Trophoblast cell (in vitro differentiated cells and primary cell): Measurements from ENCODE around the gene NEU4.
A peak's percentile ranks its signal among the peaks of the same experiment; 100 is the strongest.
"Not testable (repeated sequence)": the region's sequence is repeated elsewhere in the genome, so short reads cannot be mapped to it uniquely, and the experiment has no call there.

ENCODE experiments used
- DNase-seq, 2 donors: peaks; one replicate each; pipeline ENCODE4 v3.0.0-alpha.2; 2016
- H2AFZ ChIP-seq: 2 replicates; pipeline ENCODE4 v1.6.1; 2013; ENCODE audit warnings: low read length, moderate library complexity, mild to moderate bottlenecking; ENCODE audit not compliant: insufficient read depth, poor library complexity
- H2AK5ac ChIP-seq: 2 replicates; pipeline ENCODE4 v1.6.1; 2013; ENCODE audit warnings: mild to moderate bottlenecking, low read length
- H2BK120ac ChIP-seq: 2 replicates; pipeline ENCODE4 v1.6.1; 2013; ENCODE audit warnings: low read length, mild to moderate bottlenecking, moderate library complexity; ENCODE audit not compliant: insufficient read depth, poor library complexity
- H2BK12ac ChIP-seq: 2 replicates; pipeline ENCODE4 v1.6.1; 2013; ENCODE audit warnings: mild to moderate bottlenecking, low read length, moderate library complexity
- H2BK5ac ChIP-seq: 2 replicates; pipeline ENCODE4 v1.6.1; 2013; ENCODE audit warnings: low read length, low read depth, moderate library complexity, mild to moderate bottlenecking; ENCODE audit not compliant: poor library complexity
- H3K14ac ChIP-seq: 2 replicates; pipeline ENCODE4 v1.6.1; 2013; ENCODE audit warnings: mild to moderate bottlenecking, low read length
- H3K18ac ChIP-seq: 2 replicates; pipeline ENCODE4 v1.6.1; 2013; ENCODE audit warnings: mild to moderate bottlenecking, low read length
- H3K23ac ChIP-seq: 2 replicates; pipeline ENCODE4 v1.6.1; 2013; ENCODE audit warnings: low read length
- H3K27ac ChIP-seq: 2 replicates; pipeline ENCODE4 v1.5.1; 2013; ENCODE audit warnings: low read depth, mild to moderate bottlenecking, inconsistent platforms, low read length, moderate library complexity
- H3K27me3 ChIP-seq: 2 replicates; pipeline ENCODE4 v1.6.1; 2013; ENCODE audit warnings: inconsistent platforms, mild to moderate bottlenecking, low read length, moderate library complexity; ENCODE audit not compliant: insufficient read depth
- H3K36me3 ChIP-seq, 2 experiments: 1 replicate in 1 of 2; 2 replicates in 1 of 2; pipeline ENCODE4 v1.6.1; 2013; ENCODE audit warnings: low read length in 2 of 2, mild to moderate bottlenecking in 2 of 2, moderate library complexity in 1 of 2; ENCODE audit not compliant: insufficient read depth in 2 of 2, control insufficient read depth in 1 of 2
- H3K4ac ChIP-seq: 2 replicates; pipeline ENCODE4 v1.6.1; 2013; ENCODE audit warnings: low read depth, mild to moderate bottlenecking, low read length, moderate library complexity
- H3K4me1 ChIP-seq, 2 experiments: 1 replicate in 1 of 2; 2 replicates in 1 of 2; pipeline ENCODE4 v1.6.1; 2013; ENCODE audit warnings: low read length in 2 of 2, mild to moderate bottlenecking in 2 of 2, moderate library complexity in 1 of 2; ENCODE audit not compliant: insufficient read depth in 2 of 2, control insufficient read depth in 1 of 2
- H3K4me2 ChIP-seq: 2 replicates; pipeline ENCODE4 v1.6.1; 2013; ENCODE audit warnings: inconsistent platforms, mild to moderate bottlenecking, low read length, moderate library complexity
- H3K4me3 ChIP-seq: 2 replicates; pipeline ENCODE4 v1.5.1; 2013; ENCODE audit warnings: mild to moderate bottlenecking, low read depth, low read length, inconsistent platforms
- H3K79me1 ChIP-seq: one replicate; pipeline ENCODE4 v1.6.1; 2013; ENCODE audit warnings: low read length
- H3K79me2 ChIP-seq: 2 replicates; pipeline ENCODE4 v1.6.1; 2013; ENCODE audit warnings: low read length, mild to moderate bottlenecking; ENCODE audit not compliant: control insufficient read depth, insufficient read depth, poor library complexity
- H3K9ac ChIP-seq: 2 replicates; pipeline ENCODE4 v1.6.1; 2013; ENCODE audit warnings: mild to moderate bottlenecking, low read length
- H3K9me3 ChIP-seq: 2 replicates; pipeline ENCODE4 v1.6.1; 2013; ENCODE audit warnings: low read depth, mild to moderate bottlenecking, control low read depth, inconsistent platforms, low read length; ENCODE audit not compliant: insufficient read depth
- H4K12ac ChIP-seq: 2 replicates; pipeline ENCODE4 v1.6.1; 2013; ENCODE audit warnings: low read depth, mild to moderate bottlenecking, low read length, moderate library complexity
- H4K8ac ChIP-seq: 2 replicates; pipeline ENCODE4 v1.6.1; 2013; ENCODE audit warnings: low read depth, mild to moderate bottlenecking, low read length, moderate library complexity
- H4K91ac ChIP-seq: one replicate; pipeline ENCODE4 v1.6.1; 2013; ENCODE audit warnings: low read depth, mild to moderate bottlenecking, low read length, moderate library complexity
- WGBS: extraction: QIAGEN DNeasy Blood & Tissue Kit; methylation state at CpG from one replicate; pipeline ENCODE4 v1.1.7; 2013; ENCODE audit warnings: missing lambda C conversion rate; ENCODE audit not compliant: insufficient read length, insufficient coverage; ENCODE audit errors: extremely low coverage; 5-methylcytosine and 5-hydroxymethylcytosine counted together

Gene NEU4

DNA sequence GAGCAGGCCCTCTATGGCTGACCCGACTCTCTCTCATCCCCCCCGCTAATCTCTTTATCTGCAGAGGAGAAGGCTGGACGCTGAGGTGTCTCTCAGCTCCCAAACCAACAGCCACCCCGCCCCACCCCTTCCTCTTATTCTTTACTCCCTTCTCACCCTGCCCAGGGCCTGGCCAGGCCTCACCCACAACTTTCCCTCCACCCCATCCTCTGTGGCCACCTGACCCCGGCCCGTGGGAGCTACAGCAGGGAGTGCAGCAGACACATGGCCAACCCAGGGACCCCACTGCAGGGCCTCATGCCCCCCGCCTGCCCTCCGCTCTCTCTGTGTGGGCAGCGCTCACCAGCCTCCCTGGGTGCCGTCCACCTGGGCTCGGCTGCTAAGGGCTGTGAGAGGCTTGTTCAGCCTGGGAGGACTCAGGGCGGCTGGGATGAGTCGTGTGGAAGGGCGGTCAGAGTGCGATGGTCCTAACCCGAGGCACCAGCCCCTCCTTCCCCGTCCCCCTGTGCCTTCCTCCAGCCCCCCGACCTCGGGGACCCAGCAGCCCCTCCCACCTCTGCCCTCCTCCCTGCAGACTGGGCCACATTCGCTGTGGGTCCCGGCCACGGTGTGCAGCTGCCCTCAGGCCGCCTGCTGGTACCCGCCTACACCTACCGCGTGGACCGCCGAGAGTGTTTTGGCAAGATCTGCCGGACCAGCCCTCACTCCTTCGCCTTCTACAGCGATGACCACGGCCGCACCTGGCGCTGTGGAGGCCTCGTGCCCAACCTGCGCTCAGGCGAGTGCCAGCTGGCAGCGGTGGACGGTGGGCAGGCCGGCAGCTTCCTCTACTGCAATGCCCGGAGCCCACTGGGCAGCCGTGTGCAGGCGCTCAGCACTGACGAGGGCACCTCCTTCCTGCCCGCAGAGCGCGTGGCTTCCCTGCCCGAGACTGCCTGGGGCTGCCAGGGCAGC, 6.8 kb downstream of the NEU4 start:
- Histone ChIP-seq H2AFZ (no peak overlapping the region), H2BK12ac (no peak overlapping the region)
- WGBS, result no CpG with 5 or more reads among the region's 48 CpGs

DNA sequence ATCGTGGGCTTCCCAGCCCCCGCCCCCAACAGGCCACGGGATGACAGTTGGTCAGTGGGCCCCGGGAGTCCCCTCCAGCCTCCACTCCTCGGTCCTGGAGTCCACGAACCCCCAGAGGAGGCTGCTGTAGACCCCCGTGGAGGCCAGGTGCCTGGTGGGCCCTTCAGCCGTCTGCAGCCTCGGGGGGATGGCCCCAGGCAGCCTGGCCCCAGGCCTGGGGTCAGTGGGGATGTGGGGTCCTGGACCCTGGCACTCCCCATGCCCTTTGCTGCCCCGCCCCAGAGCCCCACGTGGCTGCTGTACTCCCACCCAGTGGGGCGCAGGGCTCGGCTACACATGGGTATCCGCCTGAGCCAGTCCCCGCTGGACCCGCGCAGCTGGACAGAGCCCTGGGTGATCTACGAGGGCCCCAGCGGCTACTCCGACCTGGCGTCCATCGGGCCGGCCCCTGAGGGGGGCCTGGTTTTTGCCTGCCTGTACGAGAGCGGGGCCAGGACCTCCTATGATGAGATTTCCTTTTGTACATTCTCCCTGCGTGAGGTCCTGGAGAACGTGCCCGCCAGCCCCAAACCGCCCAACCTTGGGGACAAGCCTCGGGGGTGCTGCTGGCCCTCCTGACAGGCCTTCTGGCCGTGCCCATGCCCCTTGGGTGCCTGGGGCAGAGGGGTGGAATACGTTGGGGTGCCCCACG, 7.6 kb downstream of the NEU4 start:
- no CpG with 5 or more reads among the region's 33 CpGs for WGBS
- no peaks in the 10 kb centered on the region for H3K4me1 ChIP-seq
- H2BK5ac ChIP-seq, result no peak overlapping the region
- no peak overlapping the region for H3K14ac ChIP-seq
- H2AFZ ChIP-seq, result no peak overlapping the region
- no peak overlapping the region for H2AK5ac ChIP-seq
- H3K79me2 ChIP-seq, result no peaks in the 10 kb centered on the region
- no peaks in the 10 kb centered on the region for H3K79me1 ChIP-seq
- H2BK120ac ChIP-seq, result no peak overlapping the region
- no peak overlapping the region for H3K4me3 ChIP-seq
- no peak overlapping the region for H3K18ac ChIP-seq
- H3K9ac ChIP-seq, result no peak overlapping the region
- no peak overlapping the region for H2BK12ac ChIP-seq
- no peaks in the 10 kb centered on the region for H3K36me3 ChIP-seq
- no peak overlapping the region for H3K4me2 ChIP-seq
- no peak overlapping the region for H3K27ac ChIP-seq
- H4K8ac ChIP-seq, result no peak overlapping the region
- no peak for DNase-seq
- no peak overlapping the region for H3K4ac ChIP-seq
- no peak overlapping the region for H3K23ac ChIP-seq
- H4K91ac ChIP-seq, result no peak overlapping the region
- H4K12ac ChIP-seq, result no peak overlapping the region
- H3K27me3 ChIP-seq, result no peaks in the 10 kb centered on the region
- peaks cover 8% of the 10 kb centered on the region for H3K9me3 ChIP-seq

More for the DNA sequence above, 6.8 kb downstream of the NEU4 start:
- Histone ChIP-seq H3K14ac (no peak overlapping the region), H3K4me1 (no peaks in the 10 kb centered on the region), H3K23ac (no peak overlapping the region), H3K4me3 (no peak overlapping the region), H4K8ac (no peak overlapping the region), H3K27ac (no peak overlapping the region), H3K27me3 (no peaks in the 10 kb centered on the region), H4K12ac (no peak overlapping the region), H2AK5ac (no peak overlapping the region), H3K9ac (no peak overlapping the region), H3K79me1 (no peaks in the 10 kb centered on the region), H3K9me3 (peaks cover 10% of the 10 kb centered on the region), H3K18ac (no peak overlapping the region), H2BK120ac (no peak overlapping the region), H3K36me3 (no peaks in the 10 kb centered on the region), H2BK5ac (no peak overlapping the region), H3K79me2 (no peaks in the 10 kb centered on the region), H4K91ac (no peak overlapping the region), H3K4me2 (no peak overlapping the region), H3K4ac (no peak overlapping the region)
- peak in 1 of 2 donors; percentile 24 for DNase-seq

DNA sequence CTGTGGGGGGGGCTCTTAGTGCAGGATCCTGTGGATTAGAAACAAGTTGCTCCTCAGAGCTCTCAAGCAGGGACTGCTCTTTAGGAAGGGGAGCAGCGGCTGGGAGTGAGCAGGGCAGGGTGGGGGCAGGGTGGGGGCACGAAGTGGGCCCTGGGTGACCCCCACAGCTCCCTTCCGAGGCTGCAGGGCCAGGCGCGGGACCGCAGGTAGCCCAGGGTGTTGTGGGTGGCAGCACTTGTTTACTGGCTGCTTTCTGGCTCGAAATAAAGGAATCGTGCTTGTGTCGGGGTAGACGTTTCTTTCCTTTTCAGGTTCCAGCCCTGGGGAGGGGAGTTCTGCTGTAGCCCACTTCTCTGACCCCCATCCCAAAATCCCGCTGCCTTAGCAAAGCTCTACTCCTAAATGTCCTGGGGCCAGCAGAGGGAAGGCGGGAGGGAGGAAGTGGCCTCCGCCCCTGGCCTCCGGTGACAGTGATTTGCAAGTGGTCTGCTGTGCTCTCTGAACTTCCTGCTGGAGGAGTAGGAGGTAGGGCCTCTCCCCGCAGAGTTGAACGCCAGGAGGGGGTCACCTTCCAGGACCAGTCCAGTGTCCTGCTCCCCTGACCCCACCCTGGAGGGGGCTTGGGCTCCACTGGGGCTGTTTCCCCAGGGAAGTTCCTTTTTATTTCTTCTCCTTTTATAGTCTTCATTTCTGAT, 8.3 kb downstream of the NEU4 start:
- WGBS, result no CpG with 5 or more reads among the region's 16 CpGs
- Histone ChIP-seq H3K4me2 (no peak overlapping the region), H3K79me1 (no peaks in the 10 kb centered on the region)

DNA sequence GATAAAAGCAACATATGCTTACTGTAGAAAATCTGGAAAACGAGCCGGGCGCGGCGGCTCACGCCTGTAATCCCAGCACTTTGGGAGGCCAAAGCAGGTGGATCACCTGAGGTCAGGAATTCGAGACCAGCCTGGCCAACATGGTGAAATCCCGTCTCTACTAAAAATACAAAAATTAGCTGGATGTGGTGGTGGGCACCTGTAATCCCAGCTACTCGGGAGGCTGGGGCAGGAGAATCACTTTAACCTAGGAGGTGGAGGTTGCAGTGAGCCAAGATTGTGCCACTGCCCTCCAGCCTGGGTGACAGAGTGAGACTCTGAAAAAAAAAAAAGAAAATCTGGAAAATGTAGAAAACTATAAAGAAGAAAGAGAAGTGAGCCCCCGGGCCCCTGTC, 8.8 kb downstream of the NEU4 start:
- not testable (repeated sequence) for H3K9ac ChIP-seq
- no CpG with 5 or more reads among the region's 10 CpGs for WGBS

More for the DNA sequence above, 8.3 kb downstream of the NEU4 start:
- Histone ChIP-seq H3K18ac (no peak overlapping the region), H2BK120ac (no peak overlapping the region), H3K36me3 (no peaks in the 10 kb centered on the region), H3K23ac (no peak overlapping the region), H3K4me3 (no peak overlapping the region), H4K12ac (no peak overlapping the region), H2BK5ac (no peak overlapping the region), H4K91ac (no peak overlapping the region), H3K79me2 (no peaks in the 10 kb centered on the region), H3K4ac (no peak overlapping the region), H3K9me3 (peaks cover 8% of the 10 kb centered on the region), H3K27me3 (no peaks in the 10 kb centered on the region), H2AK5ac (no peak overlapping the region), H3K27ac (no peak overlapping the region), H3K14ac (no peak overlapping the region), H3K4me1 (no peaks in the 10 kb centered on the region), H2AFZ (no peak overlapping the region), H3K9ac (no peak overlapping the region), H2BK12ac (no peak overlapping the region), H4K8ac (no peak overlapping the region)
- no peak for DNase-seq

More for the DNA sequence above, 8.8 kb downstream of the NEU4 start:
- not testable (repeated sequence) for H3K18ac ChIP-seq, H2BK5ac ChIP-seq, H2BK12ac ChIP-seq, H3K36me3 ChIP-seq, H3K9me3 ChIP-seq, H3K27ac ChIP-seq, H2AK5ac ChIP-seq, H2AFZ ChIP-seq, H3K4me3 ChIP-seq, H3K4me1 ChIP-seq, H3K79me2 ChIP-seq, DNase-seq, H4K91ac ChIP-seq, H3K4ac ChIP-seq, H4K8ac ChIP-seq, H3K23ac ChIP-seq, H2BK120ac ChIP-seq, H3K14ac ChIP-seq, H3K27me3 ChIP-seq, H3K79me1 ChIP-seq, H4K12ac ChIP-seq, H3K4me2 ChIP-seq
